ENCODE measurements around the gene ITGB5. TPM values are rescaled to one million over a fixed set of nuclear protein-coding genes. Genes with fewer than 3 reads are reported as not detected.

The ITGB5 gene
- total and polyA plus RNA-seq, 2 donors (not counting 3 experiments of a cell fraction or from before 2014, with no cell fraction given): 144 to 170 TPM

DNA sequence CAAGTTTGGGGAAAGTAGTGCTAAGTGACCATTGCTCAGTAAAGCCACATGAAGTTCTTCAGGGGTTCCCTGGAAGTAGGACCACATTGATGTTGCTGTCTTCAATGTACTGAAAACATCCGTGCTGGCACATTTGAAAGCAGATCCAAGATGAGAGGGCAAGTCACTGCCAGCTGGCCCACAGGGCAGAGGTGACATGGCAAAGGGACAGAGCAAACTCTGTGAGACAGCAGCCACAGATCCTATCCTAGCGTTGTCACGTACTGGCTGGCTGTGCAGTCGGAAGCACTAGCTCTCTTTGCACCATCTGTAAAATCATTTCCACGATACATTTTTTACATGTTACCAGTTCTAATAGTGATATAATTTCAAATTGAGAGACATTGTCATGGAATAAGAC lies 33.6 kb upstream of the ITGB5 start:
- H4K20me1 ChIP-seq (replicated peaks; ENCODE audit: control insufficient read depth, extremely low read depth, insufficient read depth, low read length): no peaks in the 10 kb centered on the region
- H3K9me3 ChIP-seq (replicated peaks; ENCODE audit: control insufficient read depth, insufficient read depth, low read length): no peaks in the 10 kb centered on the region
- H3K9me1 ChIP-seq (replicated peaks; ENCODE audit: control insufficient read depth, extremely low read depth, insufficient read depth, low read length): no peaks in the 10 kb centered on the region
- FAIRE-seq (no peak), DNase-seq (ENCODE audit: low read depth, low spot score) (no peak)
- H3K4me3 ChIP-seq (replicated peaks in 1 of 3; ENCODE audit: insufficient read depth in 1 of 3, low read depth in 1 of 3, low read length in 3 of 3): no peak overlapping the region
- ChIA-PET CTCF (interaction anchor here (0.7 to 1.9 kb wide), 5 partner anchors 14 to 134 kb away, joined by 3 to 4 read pairs (median 3); partner anchors contain the start of gene MUC13), POLR2A (no interaction called here)
- BruUV-seq (replicated peaks): no TSS peak
- TF ChIP-seq POLR2AphosphoS5 (IDR thresholded peaks at IDR 0.05; ENCODE audit: insufficient read depth, low read depth, low read length) (no peak), POLR2A (IDR thresholded peaks at IDR 0.05; ENCODE audit: low read depth, low read length) (no peak), MYC (IDR thresholded peaks at IDR 0.05; ENCODE audit: low read depth, low read length) (no peak), GATA2 (IDR thresholded peaks at IDR 0.05; ENCODE audit: insufficient read depth, insufficient read length, low read depth, low read length) (no peak), EZH2 (IDR thresholded peaks at IDR 0.05; ENCODE audit: borderline replicate concordance, low read depth, low read length, severe bottlenecking) (no peak), FOS (IDR thresholded peaks at IDR 0.05; ENCODE audit: borderline replicate concordance, insufficient read depth, low read length) (no peak), JUN (IDR thresholded peaks at IDR 0.05; ENCODE audit: borderline replicate concordance, insufficient read depth, insufficient read length, low read depth) (no peak)
- TF ChIP-seq, protein P1, sequence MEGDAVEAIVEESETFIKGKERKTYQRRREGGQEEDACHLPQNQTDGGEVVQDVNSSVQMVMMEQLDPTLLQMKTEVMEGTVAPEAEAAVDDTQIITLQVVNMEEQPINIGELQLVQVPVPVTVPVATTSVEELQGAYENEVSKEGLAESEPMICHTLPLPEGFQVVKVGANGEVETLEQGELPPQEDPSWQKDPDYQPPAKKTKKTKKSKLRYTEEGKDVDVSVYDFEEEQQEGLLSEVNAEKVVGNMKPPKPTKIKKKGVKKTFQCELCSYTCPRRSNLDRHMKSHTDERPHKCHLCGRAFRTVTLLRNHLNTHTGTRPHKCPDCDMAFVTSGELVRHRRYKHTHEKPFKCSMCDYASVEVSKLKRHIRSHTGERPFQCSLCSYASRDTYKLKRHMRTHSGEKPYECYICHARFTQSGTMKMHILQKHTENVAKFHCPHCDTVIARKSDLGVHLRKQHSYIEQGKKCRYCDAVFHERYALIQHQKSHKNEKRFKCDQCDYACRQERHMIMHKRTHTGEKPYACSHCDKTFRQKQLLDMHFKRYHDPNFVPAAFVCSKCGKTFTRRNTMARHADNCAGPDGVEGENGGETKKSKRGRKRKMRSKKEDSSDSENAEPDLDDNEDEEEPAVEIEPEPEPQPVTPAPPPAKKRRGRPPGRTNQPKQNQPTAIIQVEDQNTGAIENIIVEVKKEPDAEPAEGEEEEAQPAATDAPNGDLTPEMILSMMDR (IDR thresholded peaks at IDR 0.05; ENCODE audit: extremely low read depth in 1 of 2, insufficient read depth in 1 of 2, low read depth in 1 of 2, low read length in 2 of 2): no peak
- TF ChIP-seq, protein P2, sequence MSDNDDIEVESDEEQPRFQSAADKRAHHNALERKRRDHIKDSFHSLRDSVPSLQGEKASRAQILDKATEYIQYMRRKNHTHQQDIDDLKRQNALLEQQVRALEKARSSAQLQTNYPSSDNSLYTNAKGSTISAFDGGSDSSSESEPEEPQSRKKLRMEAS (IDR thresholded peaks at IDR 0.05; ENCODE audit: insufficient read depth, insufficient read length): no peak
- no peak overlapping the region for H2AFZ ChIP-seq (ENCODE audit: low read depth, low read length)
- intact Hi-C loops (cut with micrococcal nuclease): no loop called here
- H3K36me3 ChIP-seq (ENCODE audit: control insufficient read depth in 2 of 2, extremely low read depth in 1 of 2, insufficient read depth in 2 of 2, low read length in 2 of 2): no peaks in the 10 kb centered on the region
- no peaks in the 10 kb centered on the region for H3K79me2 ChIP-seq (ENCODE audit: control insufficient read depth, insufficient read depth, low read length)
- dilution Hi-C loops (cut with MboI; ENCODE audit: extremely low pct_ligation_motif_present, low sequenced_read_pairs): no loop called here
- H3K4me1 ChIP-seq (ENCODE audit: control insufficient read depth, extremely low read depth, insufficient read depth, low read length): no peaks in the 10 kb centered on the region
- H3K9ac ChIP-seq (replicated peaks; ENCODE audit: extremely low read depth, insufficient read depth, low read length): no peak overlapping the region
- no peak overlapping the region for H3K4me2 ChIP-seq (ENCODE audit: insufficient read depth, low read length)
- H3K27me3 ChIP-seq (ENCODE audit: control insufficient read depth in 2 of 2, insufficient read depth in 2 of 2, low read length in 2 of 2): peaks cover 5 to 11% of the 10 kb centered on the region in 2 experiments
- no peak overlapping the region for H3K27ac ChIP-seq (ENCODE audit: insufficient read depth, low read depth, low read length)

All from endothelial cell of umbilical vein (primary cell).